ENCODE results near the gene NLGN3. TPM values are rescaled to one million over a fixed set of nuclear protein-coding genes. Genes with fewer than 3 reads are reported as not detected.

The NLGN3 gene
- total RNA-seq, 1 experiment from 2014 or later: 0.65 TPM

DNA sequence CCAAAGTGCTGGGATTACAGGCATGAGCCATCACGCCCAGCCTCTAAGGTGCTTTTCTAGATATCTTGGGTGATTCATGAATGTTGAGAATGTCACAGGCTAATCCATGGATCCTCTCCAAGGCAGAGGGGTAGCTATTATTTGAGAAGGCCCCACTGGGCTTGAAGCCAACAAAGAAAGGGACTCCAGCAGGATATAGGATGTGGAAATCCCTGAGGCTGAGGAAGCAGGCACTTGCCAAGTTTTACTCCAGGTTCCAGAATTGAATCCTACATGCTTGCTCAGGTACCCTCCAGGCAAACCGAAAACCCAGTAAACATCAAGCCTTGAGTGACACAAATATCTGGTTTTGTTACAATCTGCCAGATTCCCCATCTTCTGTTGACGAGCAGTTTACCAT lies 15.8 kb downstream of the NLGN3 start:
- no peak overlapping the region for H3K4me2 ChIP-seq
- BruUV-seq (replicated peaks): no TSS peak
- no peaks in the 10 kb centered on the region for H3F3A ChIP-seq (ENCODE audit: insufficient read depth, low read depth)
- H3K27me3 ChIP-seq (ENCODE audit: insufficient read depth, low read depth): no peaks in the 10 kb centered on the region; the same call in 1 of the 2 replicates
- TF ChIP-seq EZH2 (IDR thresholded peaks at IDR 0.05; ENCODE audit: low read depth): no peak
- TF ChIP-seq, protein P1, sequence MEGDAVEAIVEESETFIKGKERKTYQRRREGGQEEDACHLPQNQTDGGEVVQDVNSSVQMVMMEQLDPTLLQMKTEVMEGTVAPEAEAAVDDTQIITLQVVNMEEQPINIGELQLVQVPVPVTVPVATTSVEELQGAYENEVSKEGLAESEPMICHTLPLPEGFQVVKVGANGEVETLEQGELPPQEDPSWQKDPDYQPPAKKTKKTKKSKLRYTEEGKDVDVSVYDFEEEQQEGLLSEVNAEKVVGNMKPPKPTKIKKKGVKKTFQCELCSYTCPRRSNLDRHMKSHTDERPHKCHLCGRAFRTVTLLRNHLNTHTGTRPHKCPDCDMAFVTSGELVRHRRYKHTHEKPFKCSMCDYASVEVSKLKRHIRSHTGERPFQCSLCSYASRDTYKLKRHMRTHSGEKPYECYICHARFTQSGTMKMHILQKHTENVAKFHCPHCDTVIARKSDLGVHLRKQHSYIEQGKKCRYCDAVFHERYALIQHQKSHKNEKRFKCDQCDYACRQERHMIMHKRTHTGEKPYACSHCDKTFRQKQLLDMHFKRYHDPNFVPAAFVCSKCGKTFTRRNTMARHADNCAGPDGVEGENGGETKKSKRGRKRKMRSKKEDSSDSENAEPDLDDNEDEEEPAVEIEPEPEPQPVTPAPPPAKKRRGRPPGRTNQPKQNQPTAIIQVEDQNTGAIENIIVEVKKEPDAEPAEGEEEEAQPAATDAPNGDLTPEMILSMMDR (conservative IDR thresholded peaks at IDR 0.05): no peak
- no peaks in the 10 kb centered on the region for H3K9me2 ChIP-seq (ENCODE audit: insufficient read depth)
- H3K27ac ChIP-seq: no peak overlapping the region
- ChIA-PET POLR2A (ENCODE audit: unreplicated experiment) (no interaction called here), CTCF (no interaction called here)
- H3K4me3 ChIP-seq: no peak overlapping the region
- no peak for DNase-seq
- H3K79me2 ChIP-seq (ENCODE audit: low read depth): no peaks in the 10 kb centered on the region
- no peaks in the 10 kb centered on the region for H3K9me3 ChIP-seq (ENCODE audit: insufficient read depth, low read depth)
- no peaks in the 10 kb centered on the region for H3K4me1 ChIP-seq (replicated peaks; ENCODE audit: insufficient read depth)
- no peaks in the 10 kb centered on the region for H3K36me3 ChIP-seq (ENCODE audit: low read depth)
- H2AFZ ChIP-seq: no peak overlapping the region
- intact Hi-C loops (cut with micrococcal nuclease; ENCODE audit: unreplicated experiment): no loop called here
- H4K20me1 ChIP-seq (ENCODE audit: insufficient read depth): no peaks in the 10 kb centered on the region

DNA sequence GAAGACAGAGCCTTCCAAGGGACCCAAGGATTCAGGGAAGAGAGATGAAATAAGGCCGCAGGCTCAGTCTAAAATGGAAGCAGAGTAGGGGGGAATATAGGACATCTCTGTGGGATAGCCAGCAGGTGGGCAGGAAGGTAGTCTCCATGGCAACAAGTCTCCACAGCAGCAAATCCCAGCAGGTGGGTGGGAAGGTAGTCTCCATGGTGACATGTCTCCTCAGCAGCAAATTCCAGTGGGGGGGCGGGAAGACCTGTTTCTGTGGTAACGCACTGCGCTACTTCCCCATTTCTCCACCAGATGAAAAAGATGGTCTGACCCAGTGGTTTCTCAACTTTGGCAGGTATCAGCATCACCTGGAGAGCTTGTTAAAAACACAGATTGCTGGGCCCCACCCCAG lies 18.3 kb downstream of the NLGN3 start:
- no peaks in the 10 kb centered on the region for H3K9me3 ChIP-seq (ENCODE audit: insufficient read depth, low read depth)
- H3K27ac ChIP-seq: no peak overlapping the region
- intact Hi-C loops (cut with micrococcal nuclease; ENCODE audit: unreplicated experiment): no loop called here
- POLR2A ChIA-PET (ENCODE audit: unreplicated experiment): no interaction called here
- no peaks in the 10 kb centered on the region for H3F3A ChIP-seq (ENCODE audit: insufficient read depth, low read depth)
- H3K36me3 ChIP-seq (ENCODE audit: low read depth): no peaks in the 10 kb centered on the region
- no peak for DNase-seq
- no TSS peak for BruUV-seq (replicated peaks)
- CTCF ChIA-PET: no interaction called here
- no peak for TF ChIP-seq EZH2 (IDR thresholded peaks at IDR 0.05; ENCODE audit: low read depth)
- TF ChIP-seq, protein P1 (conservative IDR thresholded peaks at IDR 0.05): no peak
- H3K4me1 ChIP-seq (replicated peaks; ENCODE audit: insufficient read depth): no peaks in the 10 kb centered on the region
- H3K4me2 ChIP-seq: no peak overlapping the region
- no peaks in the 10 kb centered on the region for H4K20me1 ChIP-seq (ENCODE audit: insufficient read depth)
- H3K79me2 ChIP-seq (ENCODE audit: low read depth): no peaks in the 10 kb centered on the region
- no peaks in the 10 kb centered on the region; the same call in 1 of the 2 replicates for H3K27me3 ChIP-seq (ENCODE audit: insufficient read depth, low read depth)
- H3K9me2 ChIP-seq (ENCODE audit: insufficient read depth): no peaks in the 10 kb centered on the region
- H3K4me3 ChIP-seq: no peak overlapping the region
- no peak overlapping the region for H2AFZ ChIP-seq

DNA sequence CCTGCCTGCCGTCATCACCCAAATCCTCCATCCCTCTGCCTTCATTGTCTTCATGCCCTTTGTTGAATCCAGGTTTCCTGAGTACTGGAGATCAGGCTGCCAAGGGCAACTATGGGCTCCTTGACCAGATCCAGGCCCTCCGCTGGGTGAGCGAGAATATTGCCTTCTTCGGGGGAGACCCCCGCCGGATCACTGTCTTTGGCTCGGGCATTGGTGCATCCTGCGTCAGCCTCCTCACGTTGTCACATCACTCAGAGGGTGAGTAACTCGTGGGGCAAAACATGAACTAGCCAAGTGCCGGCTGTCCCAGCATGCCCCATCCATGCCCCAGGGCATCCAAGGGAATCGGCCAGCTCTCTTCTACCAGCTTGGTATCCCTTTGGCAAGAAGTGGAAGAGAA lies 19.4 kb downstream of the NLGN3 start:
- Histone ChIP-seq H3K36me3 (ENCODE audit: low read depth) (no peaks in the 10 kb centered on the region), H3K4me2 (no peak overlapping the region), H2AFZ (no peak overlapping the region), H3F3A (ENCODE audit: insufficient read depth, low read depth) (no peaks in the 10 kb centered on the region), H3K27me3 (ENCODE audit: insufficient read depth, low read depth) (no peaks in the 10 kb centered on the region; the same call in 1 of the 2 replicates), H3K9me3 (ENCODE audit: insufficient read depth, low read depth) (no peaks in the 10 kb centered on the region), H3K79me2 (ENCODE audit: low read depth) (no peaks in the 10 kb centered on the region), H4K20me1 (ENCODE audit: insufficient read depth) (no peaks in the 10 kb centered on the region), H3K9me2 (ENCODE audit: insufficient read depth) (no peaks in the 10 kb centered on the region), H3K27ac (no peak overlapping the region), H3K4me1 (replicated peaks; ENCODE audit: insufficient read depth) (no peaks in the 10 kb centered on the region), H3K4me3 (no peak overlapping the region)
- no TSS peak for BruUV-seq (replicated peaks)
- no peak for DNase-seq
- intact Hi-C loops (cut with micrococcal nuclease; ENCODE audit: unreplicated experiment): no loop called here
- TF ChIP-seq, protein P1 (conservative IDR thresholded peaks at IDR 0.05): no peak
- no peak for TF ChIP-seq EZH2 (IDR thresholded peaks at IDR 0.05; ENCODE audit: low read depth)
- ChIA-PET POLR2A (ENCODE audit: unreplicated experiment) (no interaction called here), CTCF (no interaction called here)
